ENCODE data around the gene UBE2Z.

UBE2Z gene

DNA sequence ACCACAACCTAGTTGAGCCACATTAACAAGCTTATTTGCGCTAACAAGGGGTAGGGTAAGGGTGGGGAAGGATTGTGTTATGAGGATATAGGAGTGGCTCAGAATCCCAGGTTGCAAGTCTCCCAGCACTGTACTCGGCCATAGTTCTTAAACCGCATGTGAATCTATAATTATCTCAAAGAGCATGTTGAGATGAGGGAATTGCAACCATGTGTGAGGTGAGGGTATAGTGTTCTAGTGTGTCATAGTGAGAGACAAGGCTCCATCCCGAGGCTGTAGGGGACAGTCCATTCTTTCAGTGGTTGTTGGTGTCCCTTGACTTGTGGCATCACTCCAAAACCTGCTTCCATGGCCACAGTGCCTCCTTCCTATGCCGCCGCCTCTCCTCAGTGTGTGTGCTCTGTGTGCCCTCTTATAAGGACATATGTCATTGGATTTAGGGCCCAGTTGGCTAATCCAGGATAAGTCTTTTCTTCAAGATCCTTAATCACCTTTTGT, 38.3 kb upstream of the UBE2Z start:
- Histone ChIP-seq H3K9me3 (ENCODE audit: control insufficient read depth, insufficient read depth, low read depth, low read length) (no peaks in the 10 kb centered on the region), H3K4me3 (ENCODE audit: low read depth, low read length) (no peak overlapping the region), H3K4me1 (ENCODE audit: control insufficient read depth, insufficient read depth, low read length) (no peaks in the 10 kb centered on the region), H3K27ac (ENCODE audit: extremely low read depth, low read depth, low read length) (no peak overlapping the region), H3K36me3 (ENCODE audit: control insufficient read depth in 2 of 2, insufficient read depth in 1 of 2, low read length in 2 of 2) (peaks cover 0 to 7% of the 10 kb centered on the region in 2 experiments; a peak in 2 of 3 replicates)
- POLR2A ChIA-PET: no interaction called here
- no peak for TF ChIP-seq ZNF658 (tag by site-specific recombination; IDR thresholded peaks at IDR 0.05)
- TF ChIP-seq ZNF140 (tag by site-specific recombination; IDR thresholded peaks at IDR 0.05): no peak
- TF ChIP-seq ZNF488 (tag by site-specific recombination; IDR thresholded peaks at IDR 0.05): no peak
- no peak for TF ChIP-seq ZFP41 (tag by site-specific recombination; IDR thresholded peaks at IDR 0.05; ENCODE audit: borderline replicate concordance)
- TF ChIP-seq ZNF837 (tag by site-specific recombination; IDR thresholded peaks at IDR 0.05): no peak
- TF ChIP-seq, protein P1, sequence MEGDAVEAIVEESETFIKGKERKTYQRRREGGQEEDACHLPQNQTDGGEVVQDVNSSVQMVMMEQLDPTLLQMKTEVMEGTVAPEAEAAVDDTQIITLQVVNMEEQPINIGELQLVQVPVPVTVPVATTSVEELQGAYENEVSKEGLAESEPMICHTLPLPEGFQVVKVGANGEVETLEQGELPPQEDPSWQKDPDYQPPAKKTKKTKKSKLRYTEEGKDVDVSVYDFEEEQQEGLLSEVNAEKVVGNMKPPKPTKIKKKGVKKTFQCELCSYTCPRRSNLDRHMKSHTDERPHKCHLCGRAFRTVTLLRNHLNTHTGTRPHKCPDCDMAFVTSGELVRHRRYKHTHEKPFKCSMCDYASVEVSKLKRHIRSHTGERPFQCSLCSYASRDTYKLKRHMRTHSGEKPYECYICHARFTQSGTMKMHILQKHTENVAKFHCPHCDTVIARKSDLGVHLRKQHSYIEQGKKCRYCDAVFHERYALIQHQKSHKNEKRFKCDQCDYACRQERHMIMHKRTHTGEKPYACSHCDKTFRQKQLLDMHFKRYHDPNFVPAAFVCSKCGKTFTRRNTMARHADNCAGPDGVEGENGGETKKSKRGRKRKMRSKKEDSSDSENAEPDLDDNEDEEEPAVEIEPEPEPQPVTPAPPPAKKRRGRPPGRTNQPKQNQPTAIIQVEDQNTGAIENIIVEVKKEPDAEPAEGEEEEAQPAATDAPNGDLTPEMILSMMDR (tag by site-specific recombination; IDR thresholded peaks at IDR 0.05): no peak
- no peak for TF ChIP-seq ZNF48 (tag by site-specific recombination; IDR thresholded peaks at IDR 0.05)
- no peak for TF ChIP-seq GFI1B (tag by site-specific recombination; IDR thresholded peaks at IDR 0.05)
- TF ChIP-seq KLF1 (tag by site-specific recombination; IDR thresholded peaks at IDR 0.05): peak; percentile 53
- 0 out of 2 replicates have a peak, but pooled peaks have one; percentile 7 for TF ChIP-seq YY2 (tag by site-specific recombination; IDR thresholded peaks at IDR 0.05)
- TF ChIP-seq, protein P2, sequence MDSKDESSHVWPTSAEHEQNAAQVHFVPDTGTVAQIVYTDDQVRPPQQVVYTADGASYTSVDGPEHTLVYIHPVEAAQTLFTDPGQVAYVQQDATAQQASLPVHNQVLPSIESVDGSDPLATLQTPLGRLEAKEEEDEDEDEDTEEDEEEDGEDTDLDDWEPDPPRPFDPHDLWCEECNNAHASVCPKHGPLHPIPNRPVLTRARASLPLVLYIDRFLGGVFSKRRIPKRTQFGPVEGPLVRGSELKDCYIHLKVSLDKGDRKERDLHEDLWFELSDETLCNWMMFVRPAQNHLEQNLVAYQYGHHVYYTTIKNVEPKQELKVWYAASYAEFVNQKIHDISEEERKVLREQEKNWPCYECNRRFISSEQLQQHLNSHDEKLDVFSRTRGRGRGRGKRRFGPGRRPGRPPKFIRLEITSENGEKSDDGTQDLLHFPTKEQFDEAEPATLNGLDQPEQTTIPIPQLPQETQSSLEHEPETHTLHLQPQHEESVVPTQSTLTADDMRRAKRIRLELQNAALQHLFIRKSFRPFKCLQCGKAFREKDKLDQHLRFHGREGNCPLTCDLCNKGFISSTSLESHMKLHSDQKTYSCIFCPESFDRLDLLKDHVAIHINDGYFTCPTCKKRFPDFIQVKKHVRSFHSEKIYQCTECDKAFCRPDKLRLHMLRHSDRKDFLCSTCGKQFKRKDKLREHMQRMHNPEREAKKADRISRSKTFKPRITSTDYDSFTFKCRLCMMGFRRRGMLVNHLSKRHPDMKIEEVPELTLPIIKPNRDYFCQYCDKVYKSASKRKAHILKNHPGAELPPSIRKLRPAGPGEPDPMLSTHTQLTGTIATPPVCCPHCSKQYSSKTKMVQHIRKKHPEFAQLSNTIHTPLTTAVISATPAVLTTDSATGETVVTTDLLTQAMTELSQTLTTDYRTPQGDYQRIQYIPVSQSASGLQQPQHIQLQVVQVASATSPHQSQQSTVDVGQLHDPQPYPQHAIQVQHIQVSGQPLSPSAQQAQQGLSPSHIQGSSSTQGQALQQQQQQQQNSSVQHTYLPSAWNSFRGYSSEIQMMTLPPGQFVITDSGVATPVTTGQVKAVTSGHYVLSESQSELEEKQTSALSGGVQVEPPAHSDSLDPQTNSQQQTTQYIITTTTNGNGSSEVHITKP (tag by site-specific recombination; IDR thresholded peaks at IDR 0.05): no peak
- TF ChIP-seq SP7 (tag by site-specific recombination; IDR thresholded peaks at IDR 0.05): peak; percentile 79; the same call in 1 of the 2 replicates
- TF ChIP-seq ZNF37A (tag by site-specific recombination; IDR thresholded peaks at IDR 0.05): no peak
- TF ChIP-seq ZNF223 (tag by site-specific recombination; IDR thresholded peaks at IDR 0.05): no peak
- CTCF ChIA-PET: interaction anchor here (0.9 to 14.7 kb wide), 8 partner anchors 9 to 198 kb away, joined by 4 to 336 read pairs (median 6); no protein-coding TSS in a partner anchor

DNA sequence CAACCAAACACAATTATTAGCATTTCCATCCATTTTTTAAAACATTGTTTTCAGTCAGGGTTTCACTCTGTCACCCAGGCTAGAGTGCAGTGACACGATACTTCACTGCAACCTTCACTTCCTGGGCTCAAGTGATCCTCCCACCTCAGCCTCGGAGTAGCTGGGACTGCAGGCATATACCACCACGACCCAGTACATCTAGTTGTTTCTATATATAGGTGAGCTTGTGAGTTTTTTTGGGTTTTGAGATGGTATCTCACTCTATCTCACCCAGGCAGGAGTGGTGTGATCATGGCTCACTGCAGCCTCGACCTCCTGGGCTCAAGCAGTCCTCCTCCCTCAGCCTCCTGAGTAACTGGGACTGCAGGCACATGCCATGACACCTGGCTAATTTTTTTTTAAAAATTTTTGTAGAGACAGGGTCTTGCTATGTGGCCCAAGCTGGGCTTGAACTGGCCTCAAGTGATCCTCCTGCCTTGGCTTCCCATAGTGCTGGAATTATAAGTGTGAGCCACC, 37.1 kb upstream of the UBE2Z start:
- H3K4me1 ChIP-seq (ENCODE audit: control insufficient read depth, insufficient read depth, low read length): no peaks in the 10 kb centered on the region
- H3K27ac ChIP-seq (ENCODE audit: extremely low read depth, low read depth, low read length): no peak overlapping the region
- no peak overlapping the region for H3K4me3 ChIP-seq (ENCODE audit: low read depth, low read length)
- ChIA-PET CTCF (interaction anchor here (0.7 to 14.7 kb wide), 10 partner anchors 8 to 196 kb away, joined by 3 to 336 read pairs (median 5); no protein-coding TSS in a partner anchor), POLR2A (no interaction called here)
- peaks cover 0 to 3% of the 10 kb centered on the region in 2 experiments; a peak in 1 of 3 replicates for H3K36me3 ChIP-seq (ENCODE audit: control insufficient read depth in 2 of 2, insufficient read depth in 1 of 2, low read length in 2 of 2)
- no peaks in the 10 kb centered on the region for H3K9me3 ChIP-seq (ENCODE audit: control insufficient read depth, insufficient read depth, low read depth, low read length)
- TF ChIP-seq ZNF621 (tag by site-specific recombination; IDR thresholded peaks at IDR 0.05) (no peak), BCL6B (tag by site-specific recombination; IDR thresholded peaks at IDR 0.05) (no peak), REPIN1 (tag by site-specific recombination; IDR thresholded peaks at IDR 0.05; ENCODE audit: low read depth) (no peak), ZNF391 (tag by site-specific recombination; IDR thresholded peaks at IDR 0.05; ENCODE audit: borderline replicate concordance, low read depth) (no peak), ZNF423 (tag by site-specific recombination; IDR thresholded peaks at IDR 0.05) (no peak), ZNF155 (tag by site-specific recombination; IDR thresholded peaks at IDR 0.05) (no peak), GLI4 (tag by site-specific recombination; IDR thresholded peaks at IDR 0.05) (no peak), GLIS1 (tag by site-specific recombination; IDR thresholded peaks at IDR 0.05) (no peak), RBAK (tag by site-specific recombination; IDR thresholded peaks at IDR 0.05) (no peak), ZNF16 (tag by site-specific recombination; IDR thresholded peaks at IDR 0.05; ENCODE audit: low read depth) (no peak), ZNF610 (tag by site-specific recombination; IDR thresholded peaks at IDR 0.05; ENCODE audit: borderline replicate concordance) (no peak)
- TF ChIP-seq, protein P3, sequence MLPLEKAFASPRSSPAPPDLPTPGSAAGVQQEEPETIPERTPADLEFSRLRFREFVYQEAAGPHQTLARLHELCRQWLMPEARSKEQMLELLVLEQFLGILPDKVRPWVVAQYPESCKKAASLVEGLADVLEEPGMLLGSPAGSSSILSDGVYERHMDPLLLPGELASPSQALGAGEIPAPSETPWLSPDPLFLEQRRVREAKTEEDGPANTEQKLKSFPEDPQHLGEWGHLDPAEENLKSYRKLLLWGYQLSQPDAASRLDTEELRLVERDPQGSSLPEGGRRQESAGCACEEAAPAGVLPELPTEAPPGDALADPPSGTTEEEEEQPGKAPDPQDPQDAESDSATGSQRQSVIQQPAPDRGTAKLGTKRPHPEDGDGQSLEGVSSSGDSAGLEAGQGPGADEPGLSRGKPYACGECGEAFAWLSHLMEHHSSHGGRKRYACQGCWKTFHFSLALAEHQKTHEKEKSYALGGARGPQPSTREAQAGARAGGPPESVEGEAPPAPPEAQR (tag by site-specific recombination; IDR thresholded peaks at IDR 0.05): no peak

Measured in HEK293 (cell line).